Activated naive CD4-positive, alpha-beta T cell treated with anti-CD3 and anti-CD28 coated beads, Interleukin-2, amount 10 ng/mL, durations not matched to agents 7 days and 5 days (primary cell): Measurements from ENCODE around the gene ULBP3.

Source experiments
- CTCF ChIA-PET: fragments of 350-600 bp; sonication (Branson Sonifier 250); formaldehyde crosslinking; loops from one replicate; lab custom pipeline; 2021; ENCODE audit warnings: antibody characterized with exemption; lab: Charles Lee
- DNase-seq: peaks from one replicate; pipeline ENCODE4 v3.0.0-alpha.2; 2020
- H3K27ac Mint-ChIP-seq: one replicate; pipeline ENCODE4 v1.8.0; 2021; ENCODE audit warnings: mild to moderate bottlenecking, moderate library complexity, mixed read lengths
- H3K27me3 Mint-ChIP-seq: one replicate; pipeline ENCODE4 v1.8.0; 2021; ENCODE audit warnings: mild to moderate bottlenecking, mixed read lengths
- H3K36me3 Mint-ChIP-seq: one replicate; pipeline ENCODE4 v1.8.0; 2021; ENCODE audit warnings: mixed read lengths
- H3K4me1 Mint-ChIP-seq: one replicate; pipeline ENCODE4 v1.8.0; 2021; ENCODE audit warnings: mixed read lengths
- H3K4me3 Mint-ChIP-seq: one replicate; pipeline ENCODE4 v1.8.0; 2021; ENCODE audit warnings: mild to moderate bottlenecking, moderate library complexity, mixed read lengths
- H3K9me3 Mint-ChIP-seq: one replicate; pipeline ENCODE4 v1.8.0; 2021; ENCODE audit warnings: mixed read lengths

ULBP3 gene

GRCh38 chr6:150068720-150069648 lies at the start of gene ULBP3:
Gene ULBP3 (minus strand): TSS chr6:150069121. CDS start chr6:150069066, 55 bp downstream.
- CTCF ChIA-PET = interaction anchor here (4.3 to 4.5 kb wide), 2 partner anchors 11 to 326 kb away, joined by 21 to 40 read pairs; no protein-coding TSS in a partner anchor
- DNase-seq = peak; percentile 81
- Mint-ChIP-seq H3K4me3 (peak within 1 kb of the TSS; percentile 74), H3K27me3 (peaks cover 51% of the 10 kb centered on the region), H3K27ac (no peak within 1 kb of the TSS), H3K4me1 (peaks cover 28% of the 10 kb centered on the region), H3K36me3 (no peaks in the 10 kb centered on the region), H3K9me3 (no peaks in the 10 kb centered on the region)

GRCh38 chr6:150118627-150119026 lies 49.7 kb upstream of the ULBP3 start:
- no peak overlapping the region for H3K4me3 Mint-ChIP-seq
- no peak overlapping the region for H3K27ac Mint-ChIP-seq
- peaks cover 4% of the 10 kb centered on the region for H3K4me1 Mint-ChIP-seq
- H3K9me3 Mint-ChIP-seq = no peaks in the 10 kb centered on the region
- DNase-seq = no peak
- CTCF ChIA-PET = no interaction called here
- H3K36me3 Mint-ChIP-seq = no peaks in the 10 kb centered on the region
- peaks cover 8% of the 10 kb centered on the region for H3K27me3 Mint-ChIP-seq

GRCh38 chr6:150118203-150118602 lies 49.3 kb upstream of the ULBP3 start:
- Mint-ChIP-seq H3K27me3 (peaks cover 9% of the 10 kb centered on the region), H3K27ac (no peak overlapping the region), H3K4me3 (no peak overlapping the region), H3K36me3 (no peaks in the 10 kb centered on the region), H3K4me1 (peaks cover 4% of the 10 kb centered on the region), H3K9me3 (no peaks in the 10 kb centered on the region)
- DNase-seq = no peak
- CTCF ChIA-PET = no interaction called here

DNA sequence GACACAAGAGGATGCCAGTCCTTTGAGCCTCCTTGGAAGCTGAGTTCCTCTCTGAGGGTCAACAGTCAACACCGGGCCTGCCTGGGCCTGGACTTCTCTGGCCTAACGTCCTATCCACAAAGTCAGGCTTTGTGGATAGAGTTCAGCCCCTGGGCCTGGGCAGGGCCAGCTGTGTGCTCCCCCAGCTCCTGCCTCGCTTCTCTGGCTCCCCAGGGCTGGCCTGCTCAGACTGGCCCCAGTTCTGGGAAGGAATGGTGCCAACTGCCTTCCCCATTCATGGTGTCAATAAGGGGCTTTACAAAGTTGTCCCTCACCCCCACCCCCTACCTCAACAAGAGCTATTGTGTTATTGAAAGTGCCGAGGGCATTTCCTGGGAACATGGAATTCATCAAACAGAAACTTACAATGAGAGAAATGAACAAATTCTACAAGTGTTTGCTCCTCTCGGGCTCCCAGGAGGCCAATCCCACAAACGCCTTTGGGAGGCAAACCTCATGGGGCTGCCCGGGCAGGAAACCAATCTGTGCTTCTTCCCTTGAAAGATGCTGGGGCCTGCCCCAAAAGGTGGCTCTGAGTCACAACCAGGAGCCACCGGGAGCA lies 47.4 kb upstream of the ULBP3 start:
- CTCF ChIA-PET = no interaction called here
- Mint-ChIP-seq H3K27ac (no peak overlapping the region), H3K4me3 (no peak overlapping the region), H3K27me3 (peaks cover 13% of the 10 kb centered on the region), H3K4me1 (peaks cover 4% of the 10 kb centered on the region), H3K9me3 (no peaks in the 10 kb centered on the region), H3K36me3 (no peaks in the 10 kb centered on the region)
- DNase-seq = no peak

GRCh38 chr6:150115769-150116168 lies 46.8 kb upstream of the ULBP3 start:
- CTCF ChIA-PET = no interaction called here
- Mint-ChIP-seq H3K27ac (no peak overlapping the region), H3K9me3 (no peaks in the 10 kb centered on the region), H3K4me1 (peaks cover 4% of the 10 kb centered on the region), H3K4me3 (no peak overlapping the region), H3K36me3 (no peaks in the 10 kb centered on the region), H3K27me3 (peaks cover 13% of the 10 kb centered on the region)
- no peak for DNase-seq

GRCh38 chr6:150112233-150112632 lies 43.3 kb upstream of the ULBP3 start:
- Mint-ChIP-seq H3K27me3 (peaks cover 5% of the 10 kb centered on the region), H3K4me3 (no peak overlapping the region), H3K9me3 (no peaks in the 10 kb centered on the region), H3K27ac (no peak overlapping the region), H3K36me3 (no peaks in the 10 kb centered on the region), H3K4me1 (no peaks in the 10 kb centered on the region)
- no peak for DNase-seq
- CTCF ChIA-PET = no interaction called here

- H3K4me1 Mint-ChIP-seq = no peaks in the 10 kb centered on the region
- no peaks in the 10 kb centered on the region for H3K36me3 Mint-ChIP-seq
- CTCF ChIA-PET = no interaction called here
- no peak overlapping the region for H3K27ac Mint-ChIP-seq
- no peak for DNase-seq
- no peaks in the 10 kb centered on the region for H3K9me3 Mint-ChIP-seq
- H3K27me3 Mint-ChIP-seq = peaks cover 13% of the 10 kb centered on the region
- no peak overlapping the region for H3K4me3 Mint-ChIP-seq
These were observed 33.9 kb upstream of the ULBP3 start for GRCh38 chr6:150102750-150103270.

- CTCF ChIA-PET = no interaction called here
- Mint-ChIP-seq H3K9me3 (no peaks in the 10 kb centered on the region), H3K27ac (no peak overlapping the region), H3K27me3 (peaks cover 10% of the 10 kb centered on the region), H3K4me1 (no peaks in the 10 kb centered on the region), H3K36me3 (no peaks in the 10 kb centered on the region), H3K4me3 (no peak overlapping the region)
- DNase-seq = no peak
These were observed 31.8 kb upstream of the ULBP3 start for GRCh38 chr6:150100745-150101144.

- Mint-ChIP-seq H3K4me3 (no peak overlapping the region), H3K9me3 (no peaks in the 10 kb centered on the region), H3K36me3 (no peaks in the 10 kb centered on the region), H3K27ac (no peak overlapping the region), H3K27me3 (peaks cover 14% of the 10 kb centered on the region), H3K4me1 (no peaks in the 10 kb centered on the region)
- no peak for DNase-seq
- CTCF ChIA-PET = no interaction called here
These were observed 31.0 kb upstream of the ULBP3 start for GRCh38 chr6:150099953-150100352.

- CTCF ChIA-PET = no interaction called here
- H3K36me3 Mint-ChIP-seq = no peaks in the 10 kb centered on the region
These were observed 30.6 kb upstream of the ULBP3 start for GRCh38 chr6:150099546-150099945.

DNA sequence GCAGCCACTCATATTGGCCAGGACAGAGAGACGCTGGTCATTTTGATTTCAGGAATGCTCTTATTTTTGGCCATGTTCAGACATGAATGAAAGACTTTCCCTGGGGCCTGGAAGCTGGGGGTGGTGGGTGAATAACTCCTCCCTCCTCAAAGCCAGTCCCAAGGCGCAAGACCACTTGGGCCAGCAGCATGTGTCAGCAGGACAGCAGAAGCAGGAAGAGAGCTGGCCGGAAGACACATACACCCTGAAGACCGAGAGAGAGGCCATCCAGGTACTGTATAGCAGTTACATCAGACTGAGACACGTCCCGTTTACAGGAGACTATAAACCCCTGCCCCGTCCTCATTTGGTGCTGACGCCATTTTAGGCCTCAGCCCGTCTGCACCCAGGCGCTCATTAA lies 29.2 kb upstream of the ULBP3 start:
- CTCF ChIA-PET = no interaction called here

More at GRCh38 chr6:150099546-150099945, 30.6 kb upstream of the ULBP3 start:
- no peak overlapping the region for H3K27ac Mint-ChIP-seq
- H3K9me3 Mint-ChIP-seq = no peaks in the 10 kb centered on the region
- no peak overlapping the region for H3K4me3 Mint-ChIP-seq
- no peak for DNase-seq
- H3K4me1 Mint-ChIP-seq = peaks cover 2% of the 10 kb centered on the region
- H3K27me3 Mint-ChIP-seq = peaks cover 14% of the 10 kb centered on the region

DNA sequence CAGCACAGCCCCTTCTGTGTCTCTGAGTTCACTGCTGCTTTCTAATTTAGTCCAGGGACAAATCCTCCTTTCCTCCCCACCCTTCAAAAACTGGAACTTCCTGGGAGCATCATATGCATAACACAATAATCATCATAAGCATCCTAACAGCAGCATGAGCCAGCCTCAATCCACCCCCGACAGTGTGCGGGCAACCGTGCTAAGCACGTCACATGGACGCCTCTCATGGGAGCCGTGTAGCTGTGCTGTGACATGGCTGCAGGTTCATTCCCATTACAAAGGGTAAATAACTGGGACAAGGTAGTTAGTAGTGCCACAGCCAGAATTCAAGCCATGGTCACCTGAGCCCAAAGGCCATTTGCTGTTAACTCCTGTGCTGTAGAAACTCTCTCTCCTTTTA lies 24.5 kb upstream of the ULBP3 start:
- H3K27ac Mint-ChIP-seq = no peak overlapping the region
- H3K36me3 Mint-ChIP-seq = no peaks in the 10 kb centered on the region
- DNase-seq = no peak
- H3K4me3 Mint-ChIP-seq = no peak overlapping the region
- H3K27me3 Mint-ChIP-seq = peaks cover 21% of the 10 kb centered on the region
- no peaks in the 10 kb centered on the region for H3K9me3 Mint-ChIP-seq
- CTCF ChIA-PET = no interaction called here
- H3K4me1 Mint-ChIP-seq = peaks cover 2% of the 10 kb centered on the region

More for the DNA sequence above, 29.2 kb upstream of the ULBP3 start:
- Mint-ChIP-seq H3K27ac (no peak overlapping the region), H3K4me3 (no peak overlapping the region), H3K4me1 (peaks cover 2% of the 10 kb centered on the region), H3K27me3 (peaks cover 14% of the 10 kb centered on the region), H3K9me3 (no peaks in the 10 kb centered on the region), H3K36me3 (no peaks in the 10 kb centered on the region)
- DNase-seq = no peak

DNA sequence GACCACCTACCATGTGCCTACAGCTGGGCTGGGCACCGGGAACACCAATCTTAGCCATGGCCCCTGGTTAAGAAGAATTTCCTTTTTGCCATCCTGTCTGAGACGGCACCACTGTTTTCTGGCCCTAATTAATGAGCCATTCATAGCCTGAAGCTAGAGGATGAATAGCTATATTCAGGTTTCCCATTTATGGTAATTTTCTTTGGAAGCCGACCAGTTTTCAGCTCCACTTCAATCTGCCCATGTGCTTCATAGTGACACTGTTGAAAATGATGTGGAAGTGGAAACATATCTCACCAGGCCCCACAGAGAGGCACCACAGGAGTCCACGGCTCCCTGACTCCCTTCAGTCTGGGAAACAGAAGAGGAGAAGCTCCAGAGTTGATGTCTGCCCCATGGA lies 22.6 kb upstream of the ULBP3 start:
- Mint-ChIP-seq H3K4me1 (peaks cover 2% of the 10 kb centered on the region), H3K27me3 (peaks cover 30% of the 10 kb centered on the region), H3K27ac (no peak overlapping the region), H3K4me3 (no peak overlapping the region), H3K36me3 (no peaks in the 10 kb centered on the region), H3K9me3 (no peaks in the 10 kb centered on the region)
- CTCF ChIA-PET = interaction anchor here (1.0 kb wide), 1 partner anchor 10 kb away, joined by 3 read pairs; no protein-coding TSS in a partner anchor
- no peak for DNase-seq

DNA sequence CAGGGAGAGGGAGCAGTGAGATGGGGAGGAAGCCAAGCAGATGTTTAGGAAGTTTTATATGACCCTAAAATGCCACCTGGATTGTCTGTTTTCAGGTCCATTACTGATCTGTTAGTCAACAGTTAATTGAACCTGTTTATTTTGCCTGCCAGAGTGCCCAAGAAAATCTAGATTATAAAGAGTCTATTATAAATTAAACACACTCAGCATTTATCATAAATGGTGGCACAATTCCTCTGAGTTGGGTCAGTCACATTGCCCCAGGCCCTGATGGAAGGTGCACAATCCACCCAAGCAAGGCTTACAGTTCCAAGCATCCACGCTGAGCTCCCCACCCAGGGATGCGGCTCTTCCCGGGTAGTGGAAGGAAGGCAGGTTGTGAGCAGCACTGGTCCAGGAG lies 21.4 kb upstream of the ULBP3 start:
- no peak overlapping the region for H3K27ac Mint-ChIP-seq
- peaks cover 29% of the 10 kb centered on the region for H3K27me3 Mint-ChIP-seq
- CTCF ChIA-PET = no interaction called here
- no peak for DNase-seq
- H3K9me3 Mint-ChIP-seq = no peaks in the 10 kb centered on the region
- peaks cover 2% of the 10 kb centered on the region for H3K4me1 Mint-ChIP-seq
- H3K4me3 Mint-ChIP-seq = no peak overlapping the region
- H3K36me3 Mint-ChIP-seq = no peaks in the 10 kb centered on the region
